Liver (tissue), 9 donors: ENCODE results near the gene NFYC. TPM values are rescaled to one million over a fixed set of nuclear protein-coding genes. Genes with fewer than 3 reads are reported as not detected.

Experiments used
- DNase-seq: peaks from one replicate; pipeline ENCODE4 v3.0.0-alpha.2; 2017; ENCODE audit warnings: low spot score
- H3K27ac ChIP-seq, 2 donors: one replicate each; pipeline ENCODE4 v1.7.0; 2013; ENCODE audit warnings: inconsistent platforms in 2 of 2, low read length in 2 of 2, control low read depth in 1 of 2, low read depth in 1 of 2, mild to moderate bottlenecking in 1 of 2
- H3K27me3 ChIP-seq, 4 donors: one replicate each; pipeline versions ENCODE4 v1.6.1 to v1.7.0; 2013; ENCODE audit warnings: low read length in 3 of 4, inconsistent platforms in 1 of 4, mild to moderate bottlenecking in 1 of 4, moderate library complexity in 1 of 4; ENCODE audit not compliant: control insufficient read depth in 4 of 4, insufficient read depth in 4 of 4
- H3K36me3 ChIP-seq, 4 donors: one replicate each; pipeline versions ENCODE4 v1.6.1 to v1.7.0; 2013; ENCODE audit warnings: low read length in 3 of 4, mild to moderate bottlenecking in 3 of 4, low read depth in 1 of 4, moderate library complexity in 1 of 4; ENCODE audit not compliant: control insufficient read depth in 4 of 4, insufficient read depth in 3 of 4
- H3K4me1 ChIP-seq, 4 donors: one replicate each; pipeline versions ENCODE4 v1.6.1 to v1.7.0; 2013; ENCODE audit warnings: low read length in 3 of 4, mild to moderate bottlenecking in 3 of 4, moderate library complexity in 1 of 4; ENCODE audit not compliant: control insufficient read depth in 4 of 4, insufficient read depth in 4 of 4
- H3K4me3 ChIP-seq, 3 donors: one replicate each; pipeline versions ENCODE4 v1.6.1 to v1.7.0; 2013; ENCODE audit warnings: low read length in 3 of 3, control low read depth in 1 of 3, low read depth in 1 of 3, mild to moderate bottlenecking in 1 of 3
- H3K9ac ChIP-seq, 2 donors: one replicate each; pipeline ENCODE4 v1.7.0; 2013; ENCODE audit warnings: low read length in 2 of 2, mild to moderate bottlenecking in 2 of 2, moderate library complexity in 2 of 2, control low read depth in 1 of 2, low read depth in 1 of 2
- H3K9me3 ChIP-seq, 4 donors: one replicate each; pipeline versions ENCODE4 v1.6.1 to v1.7.0; 2013; ENCODE audit warnings: low read length in 3 of 4; ENCODE audit not compliant: control insufficient read depth in 4 of 4
- ATF3 ChIP-seq: IDR thresholded peaks from 2 replicates; pipeline ENCODE4 v1.6.1; 2016; ENCODE audit warnings: antibody characterized with exemption
- CTCF ChIP-seq: fragments of 150-350 bp; IDR thresholded peaks from 2 replicates; pipeline ENCODE4 v1.5.1; 2017; ENCODE audit warnings: improper control_type of control experiment, low read depth, low read length; ENCODE audit not compliant: missing input control
- FOXA1 ChIP-seq: IDR thresholded peaks from 2 replicates; pipeline ENCODE4 v1.6.1; 2016; ENCODE audit warnings: antibody characterized with exemption
- FOXA2 ChIP-seq: IDR thresholded peaks from 2 replicates; pipeline ENCODE4 v1.6.1; 2016; ENCODE audit warnings: antibody characterized with exemption
- GABPA ChIP-seq, 2 donors: IDR thresholded peaks in 1 of 2; conservative IDR thresholded peaks in 1 of 2; 2 replicates each; pipeline ENCODE4 v1.6.1; 2016; ENCODE audit warnings: antibody characterized with exemption in 2 of 2, mild to moderate bottlenecking in 1 of 2, moderate library complexity in 1 of 2
- HNF4A ChIP-seq, 2 donors: conservative IDR thresholded peaks; 2 replicates each; pipeline ENCODE4 v1.6.1; 2016; ENCODE audit warnings: antibody characterized with exemption in 2 of 2, mild to moderate bottlenecking in 2 of 2
- HNF4G ChIP-seq: IDR thresholded peaks from 2 replicates; pipeline ENCODE4 v1.6.1; 2016; ENCODE audit warnings: antibody characterized with exemption
- JUND ChIP-seq, 2 donors: IDR thresholded peaks; 2 replicates each; pipeline ENCODE4 v1.6.1; 2016; ENCODE audit warnings: antibody characterized with exemption in 2 of 2
- MAX ChIP-seq: IDR thresholded peaks from 2 replicates; pipeline ENCODE4 v1.6.1; 2016; ENCODE audit warnings: antibody characterized with exemption
- NR2F2 ChIP-seq: IDR thresholded peaks from 2 replicates; pipeline ENCODE4 v1.6.1; 2016; ENCODE audit warnings: antibody characterized with exemption
- RAD21 ChIP-seq, 2 donors: IDR thresholded peaks; 2 replicates each; pipeline ENCODE4 v1.6.1; 2016; ENCODE audit warnings: antibody characterized with exemption in 2 of 2, mild to moderate bottlenecking in 2 of 2
- REST ChIP-seq: IDR thresholded peaks from 2 replicates; pipeline ENCODE4 v1.6.1; 2016; ENCODE audit warnings: antibody characterized with exemption, mild to moderate bottlenecking
- RXRA ChIP-seq, 2 donors: IDR thresholded peaks; 2 replicates each; pipeline ENCODE4 v1.6.1; 2017 to 2018; ENCODE audit warnings: antibody characterized with exemption in 2 of 2, mild to moderate bottlenecking in 1 of 2
- YY1 ChIP-seq: IDR thresholded peaks from 2 replicates; pipeline ENCODE4 v1.6.1; 2016; ENCODE audit warnings: antibody characterized with exemption, mild to moderate bottlenecking
- ZBTB33 ChIP-seq: IDR thresholded peaks from 2 replicates; pipeline ENCODE4 v1.6.1; 2016; ENCODE audit warnings: antibody characterized with exemption
- WGBS: extraction: QIAGEN DNeasy Blood & Tissue Kit; methylation state at CpG from one replicate; pipeline ENCODE4 v1.1.7; 2013; 5-methylcytosine and 5-hydroxymethylcytosine counted together
- polyA plus RNA-seq, 2 donors: library from polyadenylated mRNA; stranded (reverse) in 1 of 2; unstranded in 1 of 2; fragments of 200-250 nt in 1 of 2; fragments of >200 nt in 1 of 2; fragmentation: Nextera tagmentation in 1 of 2; extraction: Ambion mirVana in 1 of 2; gene quantifications; one replicate each; pipeline versions ENCODE4 v1.2.1 to v1.2.3, GENCODE V29; 2013 to 2015
- total RNA-seq, 2 donors: library from RNA; depleted of rRNA; stranded (reverse); fragments of >200 nt; gene quantifications; one replicate each; pipeline ENCODE4 v1.2.3, GENCODE V29; 2014
- donor health status: healthy.
- donor health status: healthy.
- donor health status: healthy.
- donor health status: healthy.
- donor health status: healthy.

The NFYC gene
- total and polyA plus RNA-seq, 4 donors: 18.3 to 28.1 (median 26.8) TPM

GRCh38 chr1:40673452-40673851 is 18.1 kb upstream of the NFYC start:
- Histone ChIP-seq H3K9ac (no peak overlapping the region), H3K4me1 (peaks cover 2 to 4% (median 3%) of the 10 kb centered on the region in 4 donors), H3K9me3 (no peaks in the 10 kb centered on the region), H3K27ac (no peak overlapping the region), H3K4me3 (no peak overlapping the region), H3K36me3 (no peaks in the 10 kb centered on the region), H3K27me3 (no peaks in the 10 kb centered on the region)
- TF ChIP-seq YY1 (no peak), JUND (IDR thresholded peaks at IDR 0.05) (no peak), HNF4A (conservative IDR thresholded peaks at IDR 0.05) (no peak), NR2F2 (no peak), FOXA1 (no peak), CTCF (no peak), MAX (no peak), ZBTB33 (no peak)
- DNase-seq: no peak
- 94% methylated on average over 4 of the region's 4 CpGs for WGBS

GRCh38 chr1:40676501-40676900 is 15.0 kb upstream of the NFYC start:
- WGBS: 67% methylated on average over 1 of the region's 1 CpG
- no peak for DNase-seq
- H3K4me1 ChIP-seq: no peaks in the 10 kb centered on the region
- H3K9ac ChIP-seq: no peak overlapping the region
- H3K4me3 ChIP-seq: no peak overlapping the region
- no peaks in the 10 kb centered on the region for H3K36me3 ChIP-seq
- no peak overlapping the region for H3K27ac ChIP-seq
- no peaks in the 10 kb centered on the region for H3K9me3 ChIP-seq
- H3K27me3 ChIP-seq: no peaks in the 10 kb centered on the region
- TF ChIP-seq GABPA (IDR thresholded peaks at IDR 0.05 in 1 of 2, conservative IDR thresholded peaks at IDR 0.05 in 1 of 2) (no peak), HNF4G (no peak), JUND (IDR thresholded peaks at IDR 0.05) (no peak), ZBTB33 (no peak), REST (no peak), ATF3 (no peak), YY1 (no peak), FOXA2 (no peak), HNF4A (conservative IDR thresholded peaks at IDR 0.05) (no peak), RXRA (IDR thresholded peaks at IDR 0.05) (no peak), RAD21 (IDR thresholded peaks at IDR 0.05) (no peak)
